Ishikawa (cell line): ENCODE data around the gene ESPNL.
A peak's percentile ranks its signal among the peaks of the same experiment; 100 is the strongest.

Experiments used
- CEBPB ChIP-seq: IDR thresholded peaks from 2 replicates; pipeline ENCODE4 v1.6.1; 2012
- CREB1 ChIP-seq: IDR thresholded peaks from 2 replicates; pipeline ENCODE4 v1.6.1; 2012; ENCODE audit warnings: low read depth
- EGR1 ChIP-seq: IDR thresholded peaks from 2 replicates; pipeline ENCODE4 v1.6.1; 2012
- EP300 ChIP-seq: IDR thresholded peaks from 2 replicates; pipeline ENCODE4 v1.6.1; 2012; ENCODE audit warnings: borderline replicate concordance
- FOXM1 ChIP-seq: IDR thresholded peaks from 2 replicates; pipeline ENCODE4 v1.6.1; 2012; ENCODE audit warnings: low read depth, borderline replicate concordance
- NFIC ChIP-seq: IDR thresholded peaks from 2 replicates; pipeline ENCODE4 v1.6.1; 2012
- RAD21 ChIP-seq: IDR thresholded peaks from 2 replicates; pipeline ENCODE4 v1.6.1; 2012; ENCODE audit warnings: low read depth
- TAF1 ChIP-seq: IDR thresholded peaks from 2 replicates; pipeline ENCODE4 v1.6.1; 2012; ENCODE audit warnings: low read depth, mild to moderate bottlenecking
- TCF12 ChIP-seq: IDR thresholded peaks from 2 replicates; pipeline ENCODE4 v1.6.1; 2012; ENCODE audit warnings: low read depth
- TEAD4 ChIP-seq: IDR thresholded peaks from 2 replicates; pipeline ENCODE4 v1.6.1; 2012
- YY1 ChIP-seq: IDR thresholded peaks from 2 replicates; pipeline ENCODE4 v1.6.1; 2012; ENCODE audit warnings: low read depth
- ZBTB7A ChIP-seq: IDR thresholded peaks from 2 replicates; pipeline ENCODE4 v1.6.1; 2012; ENCODE audit warnings: low read depth
- TF ChIP-seq, protein P1 (sequence below): IDR thresholded peaks from 2 replicates; pipeline ENCODE4 v1.6.1; 2012
- TF ChIP-seq, protein P2 (sequence below): IDR thresholded peaks from 2 replicates; pipeline ENCODE4 v1.6.1; 2012
- TF ChIP-seq, protein P3 (sequence below): IDR thresholded peaks from 2 replicates; pipeline ENCODE4 v1.6.1; 2012; ENCODE audit warnings: low read depth, mild to moderate bottlenecking

ESPNL gene

DNA sequence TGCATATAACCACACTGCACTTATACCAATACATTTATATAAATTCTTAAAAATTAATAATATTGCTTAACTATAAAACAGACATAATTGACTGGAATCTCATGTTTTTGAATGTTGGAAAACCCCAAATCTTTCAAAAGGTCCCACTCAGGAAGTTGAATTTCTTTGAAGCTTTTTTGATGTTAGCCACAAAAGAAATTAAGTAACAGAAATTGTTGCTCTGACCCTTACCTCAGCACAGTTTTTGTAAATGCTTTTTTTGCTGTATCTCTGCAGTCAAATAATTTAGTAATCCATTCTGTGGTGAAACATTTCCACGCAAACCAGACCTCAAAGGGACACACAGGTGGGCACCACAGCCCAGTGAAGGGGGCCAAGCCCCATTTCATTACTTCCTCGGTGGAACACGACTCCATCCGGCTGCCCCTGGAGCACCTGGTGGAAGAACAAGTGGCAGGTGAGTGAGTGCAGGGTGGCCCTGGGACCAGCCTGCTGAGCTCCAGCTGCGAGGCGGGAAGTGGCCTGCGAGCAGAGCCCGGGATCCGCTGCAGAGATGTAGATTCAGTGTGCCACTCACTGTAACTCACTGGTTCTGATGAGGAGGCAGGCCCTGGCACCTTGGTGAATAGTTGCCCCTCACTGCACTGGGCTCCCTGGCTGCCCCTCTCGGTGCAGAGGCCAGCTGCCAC lies 31.0 kb upstream of the ESPNL start:
- TF ChIP-seq CREB1 (no peak), EGR1 (no peak), TEAD4 (no peak), CEBPB (no peak), NFIC (no peak)
- TF ChIP-seq, protein P1, sequence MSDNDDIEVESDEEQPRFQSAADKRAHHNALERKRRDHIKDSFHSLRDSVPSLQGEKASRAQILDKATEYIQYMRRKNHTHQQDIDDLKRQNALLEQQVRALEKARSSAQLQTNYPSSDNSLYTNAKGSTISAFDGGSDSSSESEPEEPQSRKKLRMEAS, result no peak

DNA sequence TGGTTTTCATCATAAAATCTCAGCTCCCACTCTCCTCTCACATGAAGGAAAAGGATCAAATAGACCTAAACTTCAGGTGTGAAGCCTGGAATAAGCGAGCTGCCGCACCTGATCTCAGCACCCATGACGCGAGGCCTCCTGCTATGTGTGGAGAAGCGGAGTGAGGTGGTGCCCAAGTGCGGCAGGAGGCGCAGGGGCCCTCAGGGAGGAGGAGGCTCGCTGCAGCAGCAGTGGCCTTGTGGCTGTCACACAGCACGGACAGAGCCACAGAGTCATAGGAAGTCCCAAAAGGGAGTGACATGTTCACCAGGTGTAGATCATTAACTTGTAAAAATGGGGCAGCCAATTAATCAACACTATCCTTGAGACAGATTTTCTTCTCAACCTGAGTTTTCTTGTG lies 30.3 kb upstream of the ESPNL start:
- no peak for TF ChIP-seq CREB1
- TF ChIP-seq CEBPB, result no peak
- no peak for TF ChIP-seq YY1
- TF ChIP-seq TAF1, result no peak
- no peak for TF ChIP-seq EP300
- TF ChIP-seq, protein P2, sequence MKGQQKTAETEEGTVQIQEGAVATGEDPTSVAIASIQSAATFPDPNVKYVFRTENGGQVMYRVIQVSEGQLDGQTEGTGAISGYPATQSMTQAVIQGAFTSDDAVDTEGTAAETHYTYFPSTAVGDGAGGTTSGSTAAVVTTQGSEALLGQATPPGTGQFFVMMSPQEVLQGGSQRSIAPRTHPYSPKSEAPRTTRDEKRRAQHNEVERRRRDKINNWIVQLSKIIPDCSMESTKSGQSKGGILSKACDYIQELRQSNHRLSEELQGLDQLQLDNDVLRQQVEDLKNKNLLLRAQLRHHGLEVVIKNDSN, result no peak
- no peak for TF ChIP-seq TCF12
- TF ChIP-seq NFIC, result no peak
- TF ChIP-seq, protein P1, result no peak
- TF ChIP-seq, protein P3, sequence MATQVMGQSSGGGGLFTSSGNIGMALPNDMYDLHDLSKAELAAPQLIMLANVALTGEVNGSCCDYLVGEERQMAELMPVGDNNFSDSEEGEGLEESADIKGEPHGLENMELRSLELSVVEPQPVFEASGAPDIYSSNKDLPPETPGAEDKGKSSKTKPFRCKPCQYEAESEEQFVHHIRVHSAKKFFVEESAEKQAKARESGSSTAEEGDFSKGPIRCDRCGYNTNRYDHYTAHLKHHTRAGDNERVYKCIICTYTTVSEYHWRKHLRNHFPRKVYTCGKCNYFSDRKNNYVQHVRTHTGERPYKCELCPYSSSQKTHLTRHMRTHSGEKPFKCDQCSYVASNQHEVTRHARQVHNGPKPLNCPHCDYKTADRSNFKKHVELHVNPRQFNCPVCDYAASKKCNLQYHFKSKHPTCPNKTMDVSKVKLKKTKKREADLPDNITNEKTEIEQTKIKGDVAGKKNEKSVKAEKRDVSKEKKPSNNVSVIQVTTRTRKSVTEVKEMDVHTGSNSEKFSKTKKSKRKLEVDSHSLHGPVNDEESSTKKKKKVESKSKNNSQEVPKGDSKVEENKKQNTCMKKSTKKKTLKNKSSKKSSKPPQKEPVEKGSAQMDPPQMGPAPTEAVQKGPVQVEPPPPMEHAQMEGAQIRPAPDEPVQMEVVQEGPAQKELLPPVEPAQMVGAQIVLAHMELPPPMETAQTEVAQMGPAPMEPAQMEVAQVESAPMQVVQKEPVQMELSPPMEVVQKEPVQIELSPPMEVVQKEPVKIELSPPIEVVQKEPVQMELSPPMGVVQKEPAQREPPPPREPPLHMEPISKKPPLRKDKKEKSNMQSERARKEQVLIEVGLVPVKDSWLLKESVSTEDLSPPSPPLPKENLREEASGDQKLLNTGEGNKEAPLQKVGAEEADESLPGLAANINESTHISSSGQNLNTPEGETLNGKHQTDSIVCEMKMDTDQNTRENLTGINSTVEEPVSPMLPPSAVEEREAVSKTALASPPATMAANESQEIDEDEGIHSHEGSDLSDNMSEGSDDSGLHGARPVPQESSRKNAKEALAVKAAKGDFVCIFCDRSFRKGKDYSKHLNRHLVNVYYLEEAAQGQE, result no peak
- TF ChIP-seq FOXM1, result no peak
- TF ChIP-seq TEAD4, result no peak
- TF ChIP-seq ZBTB7A, result no peak
- no peak for TF ChIP-seq RAD21
- TF ChIP-seq EGR1, result no peak

DNA sequence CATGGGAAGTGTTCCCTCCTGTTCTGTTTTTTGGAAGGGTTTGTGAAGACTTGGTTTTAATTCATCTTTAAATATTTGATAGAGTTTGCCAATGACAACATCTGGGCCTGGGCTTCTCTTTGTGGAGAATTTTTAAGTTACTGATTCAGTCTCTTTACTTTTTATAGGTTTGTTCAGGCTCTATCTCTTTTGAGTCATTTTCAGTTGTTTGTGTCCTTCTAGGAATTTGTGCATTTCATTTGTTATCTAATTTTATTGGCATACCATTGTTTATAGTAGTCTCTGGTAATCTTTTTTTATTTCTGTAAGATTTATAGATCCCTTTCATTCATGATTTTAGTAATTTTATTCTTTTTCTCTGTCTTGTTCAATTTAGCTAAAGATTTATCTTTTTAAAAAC lies 24.7 kb upstream of the ESPNL start:
- no peak for TF ChIP-seq CREB1
- no peak for TF ChIP-seq RAD21
- TF ChIP-seq, protein P2, result no peak
- no peak for TF ChIP-seq TCF12
- no peak for TF ChIP-seq ZBTB7A
- no peak for TF ChIP-seq EP300
- no peak for TF ChIP-seq CEBPB
- TF ChIP-seq, protein P3, result no peak
- TF ChIP-seq TAF1, result no peak
- no peak for TF ChIP-seq TEAD4
- no peak for TF ChIP-seq YY1
- TF ChIP-seq, protein P1, result no peak
- TF ChIP-seq EGR1, result no peak
- no peak for TF ChIP-seq NFIC

DNA sequence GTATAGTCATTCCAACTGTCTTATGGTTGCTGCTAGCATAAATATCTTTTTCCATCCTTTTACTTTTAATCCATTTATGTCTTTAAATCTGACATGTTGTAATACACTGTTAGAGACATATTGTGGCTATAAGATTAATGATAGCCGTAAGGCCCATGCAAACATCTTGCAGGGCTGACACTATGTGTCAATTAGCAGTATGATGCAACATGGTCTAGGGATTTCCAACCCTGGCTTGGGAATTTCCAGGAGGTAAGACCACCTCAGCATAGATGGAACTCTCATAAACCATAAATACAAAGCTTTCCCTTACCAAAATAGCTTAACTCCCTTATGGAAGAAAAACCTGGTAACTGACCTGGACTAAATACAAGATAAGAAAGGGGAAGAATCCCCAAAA lies 22.8 kb upstream of the ESPNL start:
- no peak for TF ChIP-seq YY1
- TF ChIP-seq ZBTB7A, result no peak
- TF ChIP-seq, protein P3, result no peak
- no peak for TF ChIP-seq TAF1
- no peak for TF ChIP-seq FOXM1
- TF ChIP-seq RAD21, result no peak
- TF ChIP-seq, protein P2, result no peak
- 0 out of 2 replicates have a peak, but pooled peaks have one; percentile 42 for TF ChIP-seq CEBPB
